ENCODE results near the gene OXGR1.

OXGR1 gene

DNA sequence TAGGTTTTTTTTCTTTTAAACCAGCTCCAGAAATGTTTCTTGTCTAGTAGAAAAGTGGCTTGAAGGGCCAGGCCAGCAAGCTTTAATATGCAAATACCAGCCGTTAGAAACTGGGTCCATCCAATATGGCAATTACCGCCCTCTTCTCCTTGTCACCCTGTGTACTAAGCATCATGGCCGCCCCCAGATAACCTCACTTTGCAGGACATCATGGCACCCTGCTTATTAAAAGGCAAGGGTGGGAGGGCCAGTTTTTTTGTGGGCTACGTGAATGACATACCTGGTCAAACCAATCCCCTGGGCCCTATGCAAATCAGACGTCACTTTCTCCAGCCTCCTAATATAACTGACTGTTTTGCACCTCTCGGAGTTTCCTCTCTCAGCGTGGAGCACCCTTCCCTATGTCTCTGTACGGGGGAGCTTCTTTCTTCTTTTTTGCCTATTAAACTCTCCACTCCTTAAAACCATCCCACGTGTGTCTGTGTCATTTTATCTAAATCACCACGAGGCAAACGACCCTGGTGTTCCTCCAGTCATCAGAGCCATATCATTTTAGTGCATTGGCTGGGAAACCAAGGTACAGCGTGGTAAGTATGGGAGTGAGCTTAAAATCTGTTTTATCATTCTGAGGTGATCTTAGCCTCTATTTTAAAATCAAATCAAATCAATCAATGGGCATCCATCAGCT is 27.7 kb downstream of the OXGR1 start:
- no peak overlapping the region for H3K4me3 ChIP-seq (replicated peaks in 1 of 2; ENCODE audit: low read depth in 2 of 2, low read length in 2 of 2)
- no peak for DNase-seq (ENCODE audit: low read depth in 2 of 2)
- TF ChIP-seq, protein P1, sequence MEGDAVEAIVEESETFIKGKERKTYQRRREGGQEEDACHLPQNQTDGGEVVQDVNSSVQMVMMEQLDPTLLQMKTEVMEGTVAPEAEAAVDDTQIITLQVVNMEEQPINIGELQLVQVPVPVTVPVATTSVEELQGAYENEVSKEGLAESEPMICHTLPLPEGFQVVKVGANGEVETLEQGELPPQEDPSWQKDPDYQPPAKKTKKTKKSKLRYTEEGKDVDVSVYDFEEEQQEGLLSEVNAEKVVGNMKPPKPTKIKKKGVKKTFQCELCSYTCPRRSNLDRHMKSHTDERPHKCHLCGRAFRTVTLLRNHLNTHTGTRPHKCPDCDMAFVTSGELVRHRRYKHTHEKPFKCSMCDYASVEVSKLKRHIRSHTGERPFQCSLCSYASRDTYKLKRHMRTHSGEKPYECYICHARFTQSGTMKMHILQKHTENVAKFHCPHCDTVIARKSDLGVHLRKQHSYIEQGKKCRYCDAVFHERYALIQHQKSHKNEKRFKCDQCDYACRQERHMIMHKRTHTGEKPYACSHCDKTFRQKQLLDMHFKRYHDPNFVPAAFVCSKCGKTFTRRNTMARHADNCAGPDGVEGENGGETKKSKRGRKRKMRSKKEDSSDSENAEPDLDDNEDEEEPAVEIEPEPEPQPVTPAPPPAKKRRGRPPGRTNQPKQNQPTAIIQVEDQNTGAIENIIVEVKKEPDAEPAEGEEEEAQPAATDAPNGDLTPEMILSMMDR (IDR thresholded peaks at IDR 0.05; ENCODE audit: low read depth, low read length) = no peak

DNA sequence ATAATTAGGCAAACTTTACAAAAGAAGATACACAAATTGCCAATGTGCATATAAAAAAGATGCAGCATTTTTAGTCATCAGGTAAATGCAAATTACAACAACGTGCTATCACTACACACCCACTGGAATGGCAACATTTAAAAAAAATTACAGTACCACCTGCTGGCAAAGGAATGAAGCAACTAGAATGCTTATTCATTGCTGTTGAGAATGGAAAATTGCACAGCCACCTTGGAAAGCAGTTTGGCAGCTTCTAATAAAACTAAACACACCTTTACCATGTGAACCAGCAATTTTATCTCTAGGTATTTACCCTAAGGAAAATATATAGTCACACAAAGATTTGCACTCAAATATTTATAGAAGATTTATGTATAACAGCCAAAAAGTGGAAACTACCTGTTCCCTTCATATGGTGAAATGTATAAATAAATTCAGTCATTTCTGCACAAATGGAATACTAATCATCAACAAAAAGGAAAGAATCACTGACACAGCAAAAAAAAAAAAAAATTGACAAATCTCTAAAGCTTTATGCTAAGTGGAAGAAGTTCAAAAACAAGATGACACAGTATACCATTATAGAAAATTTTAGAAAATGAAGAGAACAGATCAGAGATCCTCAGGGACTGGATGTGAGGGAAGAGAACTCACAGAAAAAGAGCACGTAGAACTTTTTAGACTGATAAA is 30.3 kb downstream of the OXGR1 start:
- peak in 1 of 2 donors; percentile 6 for DNase-seq (ENCODE audit: low read depth in 2 of 2)
- no peak overlapping the region for H3K4me3 ChIP-seq (replicated peaks in 1 of 2; ENCODE audit: low read depth in 2 of 2, low read length in 2 of 2)
- TF ChIP-seq, protein P1 (IDR thresholded peaks at IDR 0.05; ENCODE audit: low read depth, low read length) = peak; percentile 1

DNA sequence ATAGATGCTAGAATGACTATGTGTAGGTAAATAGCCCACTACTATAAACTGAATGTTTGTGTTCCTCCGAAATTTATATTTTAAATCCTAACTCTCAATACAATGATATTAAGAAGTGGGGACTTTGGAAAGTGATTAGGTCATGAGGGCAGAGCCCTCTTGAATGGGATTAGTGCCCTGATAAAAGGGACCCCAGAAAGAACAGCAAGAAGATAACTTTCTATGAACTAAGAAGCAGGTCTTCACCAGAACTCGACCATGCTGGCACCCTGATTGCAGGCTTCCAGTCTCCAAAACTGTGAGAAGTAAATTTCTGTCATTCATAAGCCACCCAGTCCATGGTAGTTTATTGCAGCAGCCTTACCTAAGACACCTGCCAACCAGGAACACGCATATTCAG is 33.9 kb downstream of the OXGR1 start:
- no peak overlapping the region for H3K4me3 ChIP-seq (replicated peaks in 1 of 2; ENCODE audit: low read depth in 2 of 2, low read length in 2 of 2)
- DNase-seq (ENCODE audit: low read depth in 2 of 2) = no peak
- TF ChIP-seq, protein P1 (IDR thresholded peaks at IDR 0.05; ENCODE audit: low read depth, low read length) = no peak

DNA sequence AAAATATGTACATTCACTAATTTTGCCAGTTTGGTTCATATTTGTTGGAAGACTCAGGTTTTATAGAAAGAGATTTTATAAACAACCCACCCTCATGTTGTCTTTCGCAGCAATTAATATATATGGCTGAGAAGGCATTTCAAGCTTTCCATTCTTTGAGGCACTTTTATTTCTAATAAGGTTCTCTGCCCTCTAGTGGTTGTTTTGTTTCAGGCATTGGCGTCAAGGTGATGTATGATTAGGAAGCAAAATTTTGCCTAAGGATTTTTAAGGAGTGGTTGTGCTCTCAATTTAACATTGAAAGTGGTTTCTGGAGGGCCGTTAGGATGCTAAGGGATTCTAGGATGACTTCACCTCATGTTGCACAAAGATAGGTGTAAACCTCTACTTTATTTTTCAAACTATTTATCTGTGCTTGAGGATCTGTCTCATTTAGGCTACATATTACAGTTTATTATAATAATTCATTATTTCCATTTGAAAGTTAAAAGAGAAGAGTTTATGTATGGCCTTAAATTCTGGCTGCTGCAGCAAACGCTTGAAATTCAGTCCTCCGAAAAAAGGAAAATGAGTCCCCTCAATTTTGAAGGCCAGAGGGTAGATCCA is 35.9 kb downstream of the OXGR1 start:
- DNase-seq (ENCODE audit: low read depth in 2 of 2) = peak; percentile 51 to 68
- TF ChIP-seq, protein P1 (IDR thresholded peaks at IDR 0.05; ENCODE audit: low read depth, low read length) = peak; percentile 75

DNA sequence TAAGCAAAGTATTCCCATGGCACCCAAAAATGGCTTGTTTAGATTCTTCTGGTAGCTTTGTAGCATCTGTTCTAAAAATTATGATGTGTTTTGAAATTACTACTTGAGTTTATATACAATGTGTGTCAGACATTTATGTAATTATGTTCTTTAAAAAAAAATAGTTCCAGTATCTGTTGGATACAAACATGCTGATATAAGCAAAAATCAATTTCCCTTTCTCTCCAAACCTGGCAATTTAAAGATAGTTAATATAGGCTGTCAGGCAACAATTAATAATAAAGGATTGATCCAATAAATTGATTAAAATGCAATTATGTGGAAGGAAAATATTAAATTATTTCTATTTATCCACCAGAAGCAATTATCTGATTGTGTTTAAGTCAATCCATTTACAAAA is 41.7 kb downstream of the OXGR1 start:
- no peak for DNase-seq (ENCODE audit: low read depth in 2 of 2)
- no peak overlapping the region for H3K4me3 ChIP-seq (replicated peaks in 1 of 2; ENCODE audit: low read depth in 2 of 2, low read length in 2 of 2)
- TF ChIP-seq, protein P1 (IDR thresholded peaks at IDR 0.05; ENCODE audit: low read depth, low read length) = no peak

More for the DNA sequence above, 35.9 kb downstream of the OXGR1 start:
- no peak overlapping the region for H3K4me3 ChIP-seq (replicated peaks in 1 of 2; ENCODE audit: low read depth in 2 of 2, low read length in 2 of 2)

DNA sequence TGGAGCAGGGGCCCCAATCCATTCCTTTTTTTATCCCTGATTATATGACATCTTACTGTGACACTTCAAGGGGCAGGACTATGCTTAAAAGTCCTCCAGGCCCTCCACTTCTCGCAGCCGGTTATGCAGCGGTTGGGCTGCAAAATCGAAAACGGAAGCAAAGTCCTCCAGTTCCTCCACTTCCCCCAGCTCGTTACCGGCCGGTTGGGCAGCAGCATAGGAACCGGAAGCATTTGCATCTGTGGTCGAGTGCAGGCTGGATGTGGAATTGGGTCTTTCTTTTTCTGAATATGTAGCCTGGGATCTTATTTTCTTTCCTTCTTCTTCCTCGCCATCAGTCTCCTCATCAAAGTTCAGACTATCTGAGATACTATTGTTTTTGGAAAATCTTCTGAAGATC is 46.1 kb downstream of the OXGR1 start:
- H3K4me3 ChIP-seq (replicated peaks in 1 of 2; ENCODE audit: low read depth in 2 of 2, low read length in 2 of 2) = no peak overlapping the region
- DNase-seq (ENCODE audit: low read depth in 2 of 2) = no peak
- TF ChIP-seq, protein P1 (IDR thresholded peaks at IDR 0.05; ENCODE audit: low read depth, low read length) = no peak

Data from cardiac fibroblast (primary cell).